Retinal pigment epithelial cell (primary cell): ENCODE data around the gene BRD2.

Experiments used
- DNase-seq: peaks from one replicate; pipeline ENCODE4 v3.0.0-alpha.2; 2010; ENCODE audit warnings: low read depth
- H3K4me3 ChIP-seq: 2 replicates; pipeline ENCODE4 v1.5.1; 2011; ENCODE audit warnings: mild to moderate bottlenecking, low read length, control low read depth, moderate library complexity
- CTCF ChIP-seq: conservative IDR thresholded peaks from 2 replicates; pipeline ENCODE4 v1.5.1; 2011; ENCODE audit warnings: low read depth, low read length, control low read depth, inconsistent platforms

Gene BRD2

GRCh38 chr6:32943864-32944649, 24.3 kb upstream of the BRD2 start:
- DNase-seq = no peak
- TF ChIP-seq CTCF = no peak
- no peak overlapping the region for H3K4me3 ChIP-seq

GRCh38 chr6:32945108-32945760, 23.2 kb upstream of the BRD2 start:
- no peak for TF ChIP-seq CTCF
- H3K4me3 ChIP-seq = no peak overlapping the region
- DNase-seq = no peak

- no peak for DNase-seq
- no peak overlapping the region for H3K4me3 ChIP-seq
- no peak for TF ChIP-seq CTCF
Measured at GRCh38 chr6:32945953-32946352, 22.4 kb upstream of the BRD2 start.

- H3K4me3 ChIP-seq = no peak overlapping the region
- DNase-seq = no peak
- no peak for TF ChIP-seq CTCF
Measured at GRCh38 chr6:32946893-32947292, 21.5 kb upstream of the BRD2 start.

GRCh38 chr6:32947552-32948465, 20.6 kb upstream of the BRD2 start:
- peak; percentile 57 for TF ChIP-seq CTCF
- H3K4me3 ChIP-seq = no peak overlapping the region
- DNase-seq = no peak

- no peak for TF ChIP-seq CTCF
- H3K4me3 ChIP-seq = no peak overlapping the region
- DNase-seq = no peak
Measured at GRCh38 chr6:32949113-32949512, 19.3 kb upstream of the BRD2 start.
